ENCODE measurements around the gene ITSN2. TPM values are rescaled to one million over a fixed set of nuclear protein-coding genes. Genes with fewer than 3 reads are reported as not detected.

ITSN2 gene
- total RNA-seq, 1 experiment from 2014 or later = 36.5 TPM

- ChIA-PET POLR2A (interaction anchor here (0.5 kb wide), 1 partner anchor 166 kb away, joined by 3 read pairs; no protein-coding TSS in a partner anchor), CTCF (interaction anchor here (0.5 to 0.7 kb wide), 2 partner anchors 61 to 72 kb away, joined by 3 to 4 read pairs; no protein-coding TSS in a partner anchor)
- no peaks in the 10 kb centered on the region for H3K9me3 Mint-ChIP-seq (ENCODE audit: unreplicated experiment)
- intact Hi-C loops (cut with micrococcal nuclease) = no loop called here
- no peak overlapping the region for H3K27ac Mint-ChIP-seq (ENCODE audit: low read depth, unreplicated experiment)
- no TSS peak for BruUV-seq (replicated peaks)
- DNase-seq (ENCODE audit: unreplicated experiment) = peak; percentile 11
- H3K4me1 Mint-ChIP-seq (ENCODE audit: insufficient read depth, unreplicated experiment) = no peaks in the 10 kb centered on the region
- no peak for TF ChIP-seq CTCF (IDR thresholded peaks at IDR 0.05; ENCODE audit: unreplicated experiment)
- no peaks in the 10 kb centered on the region for H3K27me3 Mint-ChIP-seq (ENCODE audit: insufficient read depth, unreplicated experiment)
- H3K4me3 Mint-ChIP-seq (ENCODE audit: unreplicated experiment) = no peak overlapping the region
- H3K36me3 Mint-ChIP-seq (ENCODE audit: insufficient read depth, unreplicated experiment) = peaks cover 9% of the 10 kb centered on the region
Observed at GRCh38 chr2:24313744-24314632, 46.3 kb downstream of the ITSN2 start.

- no peak for DNase-seq (ENCODE audit: unreplicated experiment)
- no peaks in the 10 kb centered on the region for H3K9me3 Mint-ChIP-seq (ENCODE audit: unreplicated experiment)
- intact Hi-C loops (cut with micrococcal nuclease) = no loop called here
- POLR2A ChIA-PET = interaction anchor here (0.7 kb wide), 2 partner anchors 50 to 443 kb away, joined by 3 to 4 read pairs; no protein-coding TSS in a partner anchor
- H3K27me3 Mint-ChIP-seq (ENCODE audit: insufficient read depth, unreplicated experiment) = no peaks in the 10 kb centered on the region
- H3K36me3 Mint-ChIP-seq (ENCODE audit: insufficient read depth, unreplicated experiment) = peaks cover 46% of the 10 kb centered on the region
- H3K4me3 Mint-ChIP-seq (ENCODE audit: unreplicated experiment) = no peak overlapping the region
- H3K27ac Mint-ChIP-seq (ENCODE audit: low read depth, unreplicated experiment) = no peak overlapping the region
- TF ChIP-seq CTCF (IDR thresholded peaks at IDR 0.05; ENCODE audit: unreplicated experiment) = no peak
- H3K4me1 Mint-ChIP-seq (ENCODE audit: insufficient read depth, unreplicated experiment) = peaks cover 13% of the 10 kb centered on the region
- CTCF ChIA-PET = interaction anchor here (0.6 to 1.3 kb wide), 3 partner anchors 10 to 42 kb away, joined by 3 read pairs; no protein-coding TSS in a partner anchor
- BruUV-seq (replicated peaks) = no TSS peak
Observed at GRCh38 chr2:24307961-24308360, 52.4 kb downstream of the ITSN2 start.

- H3K36me3 Mint-ChIP-seq (ENCODE audit: insufficient read depth, unreplicated experiment) = peaks cover 67% of the 10 kb centered on the region
- H3K27me3 Mint-ChIP-seq (ENCODE audit: insufficient read depth, unreplicated experiment) = no peaks in the 10 kb centered on the region
- peak overlapping the region; percentile 41 for H3K27ac Mint-ChIP-seq (ENCODE audit: low read depth, unreplicated experiment)
- POLR2A ChIA-PET = interaction anchor here (0.6 to 3.0 kb wide), 12 partner anchors 11 to 228 kb away, joined by 3 to 29 read pairs (median 4); partner anchors contain the start of genes FAM228B, ITSN2 and TP53I3
- H3K9me3 Mint-ChIP-seq (ENCODE audit: unreplicated experiment) = no peaks in the 10 kb centered on the region
- no peak overlapping the region for H3K4me3 Mint-ChIP-seq (ENCODE audit: unreplicated experiment)
- peaks cover 13% of the 10 kb centered on the region for H3K4me1 Mint-ChIP-seq (ENCODE audit: insufficient read depth, unreplicated experiment)
- DNase-seq (ENCODE audit: unreplicated experiment) = no peak
- no peak for TF ChIP-seq CTCF (IDR thresholded peaks at IDR 0.05; ENCODE audit: unreplicated experiment)
- no TSS peak for BruUV-seq (replicated peaks)
- intact Hi-C loops (cut with micrococcal nuclease) = no loop called here
- CTCF ChIA-PET = interaction anchor here (0.6 to 1.3 kb wide), 5 partner anchors 27 to 470 kb away, joined by 3 to 7 read pairs (median 3); no protein-coding TSS in a partner anchor
Observed at GRCh38 chr2:24304631-24305030, 55.7 kb downstream of the ITSN2 start.

- TF ChIP-seq CTCF (IDR thresholded peaks at IDR 0.05; ENCODE audit: unreplicated experiment) = no peak
- BruUV-seq (replicated peaks) = no TSS peak
- peak; percentile 87 for DNase-seq (ENCODE audit: unreplicated experiment)
- Mint-ChIP-seq H3K27ac (ENCODE audit: low read depth, unreplicated experiment) (peak overlapping the region; percentile 41), H3K4me3 (ENCODE audit: unreplicated experiment) (no peak overlapping the region), H3K4me1 (ENCODE audit: insufficient read depth, unreplicated experiment) (peaks cover 13% of the 10 kb centered on the region), H3K27me3 (ENCODE audit: insufficient read depth, unreplicated experiment) (no peaks in the 10 kb centered on the region), H3K36me3 (ENCODE audit: insufficient read depth, unreplicated experiment) (peaks cover 72% of the 10 kb centered on the region), H3K9me3 (ENCODE audit: unreplicated experiment) (no peaks in the 10 kb centered on the region)
- ChIA-PET POLR2A (interaction anchor here (0.6 to 3.0 kb wide), 12 partner anchors 10 to 228 kb away, joined by 3 to 29 read pairs (median 4); partner anchors contain the start of genes FAM228B, ITSN2 and TP53I3), CTCF (interaction anchor here (0.6 to 1.3 kb wide), 7 partner anchors 26 to 470 kb away, joined by 3 to 7 read pairs (median 3); no protein-coding TSS in a partner anchor)
- intact Hi-C loops (cut with micrococcal nuclease) = no loop called here
Observed at GRCh38 chr2:24304098-24304497, 56.2 kb downstream of the ITSN2 start.

Measured in MCF 10A (cell line).